ENCODE data around the gene RUBCN.
"Not testable (repeated sequence)": the region's sequence is repeated elsewhere in the genome, so short reads cannot be mapped to it uniquely, and the experiment has no call there.

RUBCN gene

GRCh38 chr3:197680955-197681521 is 55.7 kb downstream of the RUBCN start:
- DNase-seq: no peak

DNA sequence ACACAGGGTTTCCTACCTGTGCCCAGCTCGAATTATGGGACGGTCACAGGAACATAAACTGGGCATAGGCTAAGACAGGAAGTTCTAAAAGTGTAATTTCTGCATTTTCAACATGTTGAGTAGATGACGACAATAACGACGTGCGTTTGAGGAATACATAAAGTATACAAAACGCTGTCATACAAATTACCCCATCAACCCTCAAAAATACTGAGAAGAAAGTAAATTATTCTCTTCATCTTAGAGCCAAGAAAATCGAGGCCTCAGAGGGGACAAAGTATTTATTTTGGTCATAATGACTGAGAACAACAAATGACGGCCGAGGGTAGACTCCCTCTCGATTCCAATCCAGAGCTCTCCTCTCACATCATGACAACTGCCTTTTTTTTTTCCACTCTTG is 60.8 kb downstream of the RUBCN start:
- DNase-seq: no peak

GRCh38 chr3:197675563-197675860 is 61.2 kb downstream of the RUBCN start:
- DNase-seq: no peak

DNA sequence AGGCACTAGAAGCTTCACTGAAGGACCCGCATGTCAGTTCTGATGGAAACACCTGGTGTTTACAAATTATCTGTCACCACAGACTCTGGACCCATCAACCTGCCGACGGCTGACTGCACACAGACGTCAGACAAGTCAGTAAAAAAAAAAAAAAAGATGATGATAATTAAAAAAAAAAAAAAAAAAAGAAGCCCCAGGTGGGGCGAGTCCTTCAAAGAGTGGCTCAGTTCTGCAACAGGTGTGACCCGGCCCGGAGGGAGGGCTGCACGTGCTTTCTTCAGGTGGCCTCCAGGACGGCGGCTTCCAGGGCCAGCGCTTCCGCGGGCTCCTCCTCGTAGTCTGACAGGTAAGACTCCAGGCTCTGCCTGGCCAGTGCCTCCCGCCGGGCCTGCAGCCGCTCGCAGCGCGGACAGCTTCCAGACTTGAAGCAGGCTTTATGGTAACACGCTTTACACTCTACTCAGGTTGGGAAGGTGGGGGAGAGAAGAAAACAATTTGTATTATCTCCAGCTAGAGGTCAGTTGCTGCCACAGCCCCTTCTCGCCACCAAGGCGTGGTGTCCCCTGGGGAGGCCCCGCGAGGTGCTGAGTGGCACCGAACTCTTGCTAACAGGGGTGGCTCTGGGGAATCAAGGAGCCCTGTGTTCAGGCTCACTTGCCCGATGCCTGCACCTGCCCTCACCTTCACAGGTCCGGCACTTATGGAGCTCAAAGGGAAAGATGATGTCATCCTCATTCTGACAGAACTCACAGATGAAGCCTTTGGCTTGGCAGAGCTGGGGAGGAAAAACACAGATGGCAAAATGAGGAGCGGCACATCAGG is 61.8 kb downstream of the RUBCN start:
- peak; percentile 40 for DNase-seq

GRCh38 chr3:197673170-197673569 is 63.5 kb downstream of the RUBCN start:
- DNase-seq: no peak

- no peak for DNase-seq
Measured at GRCh38 chr3:197670361-197670760, 66.3 kb downstream of the RUBCN start.

- DNase-seq: no peak
Measured at GRCh38 chr3:197667968-197668367, 68.7 kb downstream of the RUBCN start.

GRCh38 chr3:197667293-197667692 is 69.4 kb downstream of the RUBCN start:
- DNase-seq: not testable (repeated sequence)

- not testable (repeated sequence) for DNase-seq
Measured at GRCh38 chr3:197666221-197666842, 70.4 kb downstream of the RUBCN start.

- not testable (repeated sequence) for DNase-seq
Measured at GRCh38 chr3:197665549-197665948, 71.2 kb downstream of the RUBCN start.

- not testable (repeated sequence) for DNase-seq
Measured at GRCh38 chr3:197665142-197665491, 71.6 kb downstream of the RUBCN start.

GRCh38 chr3:197664414-197665141 is 72.1 kb downstream of the RUBCN start:
- peak; percentile 20 for DNase-seq

- DNase-seq: not testable (repeated sequence)
Measured at GRCh38 chr3:197663367-197664140, 73.2 kb downstream of the RUBCN start.

- DNase-seq: not testable (repeated sequence)
Measured at GRCh38 chr3:197662352-197662751, 74.4 kb downstream of the RUBCN start.

DNA sequence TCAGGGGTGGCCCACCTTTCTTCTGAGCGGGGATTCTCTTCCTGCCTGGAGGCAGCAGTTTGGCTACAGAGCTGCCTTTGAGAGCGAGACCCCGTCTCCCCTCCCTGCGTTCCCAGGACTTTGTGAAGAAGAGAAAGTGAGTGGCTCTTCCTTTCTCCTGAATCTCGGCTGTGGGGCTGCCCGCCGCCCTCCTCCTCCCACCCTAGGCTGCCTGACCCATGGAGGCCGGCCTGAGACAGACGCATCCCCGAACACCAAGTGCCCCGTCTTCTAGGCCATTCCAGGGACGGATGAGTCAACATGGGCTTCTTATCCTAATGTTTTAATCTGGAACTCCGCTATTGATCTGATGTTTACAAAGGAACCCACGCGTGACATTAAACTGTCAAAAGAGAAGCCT is 74.8 kb downstream of the RUBCN start:
- not testable (repeated sequence) for DNase-seq

- DNase-seq: not testable (repeated sequence)
Measured at GRCh38 chr3:197661234-197661834, 75.4 kb downstream of the RUBCN start.

GRCh38 chr3:197659701-197660100 is 77.0 kb downstream of the RUBCN start:
- DNase-seq: not testable (repeated sequence)

GRCh38 chr3:197659144-197659543 is 77.6 kb downstream of the RUBCN start:
- not testable (repeated sequence) for DNase-seq

DNA sequence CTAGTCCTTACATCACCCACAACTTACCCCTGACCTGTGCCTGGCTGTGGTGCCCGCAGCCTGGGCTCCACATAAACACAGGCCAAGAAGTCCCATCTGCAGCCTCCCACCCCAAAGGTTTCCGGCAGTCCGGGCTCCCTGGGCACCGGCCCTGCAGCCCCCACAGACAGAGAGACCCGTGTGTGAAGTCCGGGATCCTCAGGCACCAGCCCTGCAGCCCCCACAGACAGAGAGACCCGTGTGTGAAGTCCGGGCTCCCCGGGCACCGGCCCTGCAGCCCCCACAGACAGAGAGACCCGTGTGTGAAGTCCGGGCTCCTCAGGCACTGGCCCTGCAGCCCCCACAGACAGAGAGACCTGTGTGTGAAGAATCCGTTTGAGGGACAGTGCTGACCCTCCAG is 78.0 kb downstream of the RUBCN start:
- DNase-seq: not testable (repeated sequence)

DNA sequence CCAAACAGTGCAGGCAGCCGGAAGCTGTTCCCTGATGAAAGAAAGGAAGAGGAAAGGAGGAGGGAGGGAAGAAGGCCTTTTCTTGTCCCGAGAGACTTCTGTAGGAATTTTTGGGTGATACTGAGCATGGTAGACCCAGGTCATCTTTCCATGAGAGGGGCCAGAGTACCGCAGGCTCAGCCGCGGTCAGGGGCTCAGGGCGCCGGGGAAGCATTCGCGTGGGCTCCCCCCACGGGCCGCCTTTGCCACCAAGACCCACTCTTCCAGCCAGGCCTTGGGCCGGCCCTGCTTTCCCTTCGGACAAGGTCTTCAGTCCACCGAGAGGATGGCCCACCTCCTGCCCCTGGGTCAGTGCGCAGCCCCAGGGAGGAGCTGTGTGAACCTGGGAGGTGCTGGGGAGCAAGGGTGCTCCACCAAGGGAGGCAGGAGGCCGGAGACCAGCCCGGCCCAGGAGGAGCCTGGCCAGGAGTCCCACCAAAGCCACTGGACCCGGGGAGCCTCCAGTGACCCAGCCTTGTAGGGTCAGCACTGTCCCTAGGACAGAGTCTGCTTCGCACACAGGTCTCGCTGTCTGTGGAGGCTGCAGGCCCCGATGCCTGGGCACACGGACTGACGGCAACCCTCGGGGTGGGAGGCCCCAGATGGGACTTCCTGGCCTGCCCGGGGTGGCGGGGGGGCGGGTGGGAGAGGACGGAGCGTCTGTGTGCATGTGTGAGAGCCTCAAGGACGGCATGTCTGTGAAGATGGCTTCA is 79.0 kb downstream of the RUBCN start:
- not testable (repeated sequence) for DNase-seq

DNA sequence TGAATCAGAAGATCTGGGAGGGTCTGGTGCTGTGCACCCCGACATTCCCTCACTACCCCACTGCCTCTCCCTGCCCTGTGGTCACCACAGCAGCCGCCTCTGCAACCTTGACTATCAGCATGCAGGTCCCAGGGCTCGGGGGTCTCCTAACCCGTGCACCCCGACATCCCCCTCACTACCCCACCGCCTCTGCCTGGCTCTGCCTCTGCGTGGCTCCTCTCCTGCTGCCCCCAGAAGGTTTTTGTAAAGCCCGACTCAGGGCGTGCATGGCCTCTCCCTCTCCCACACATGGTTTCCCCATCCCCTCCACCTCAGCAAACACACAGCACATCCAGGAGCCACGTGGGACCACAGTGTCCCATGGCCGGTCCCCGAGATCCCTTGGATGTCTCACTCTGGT is 79.7 kb downstream of the RUBCN start:
- DNase-seq: not testable (repeated sequence)

DNA sequence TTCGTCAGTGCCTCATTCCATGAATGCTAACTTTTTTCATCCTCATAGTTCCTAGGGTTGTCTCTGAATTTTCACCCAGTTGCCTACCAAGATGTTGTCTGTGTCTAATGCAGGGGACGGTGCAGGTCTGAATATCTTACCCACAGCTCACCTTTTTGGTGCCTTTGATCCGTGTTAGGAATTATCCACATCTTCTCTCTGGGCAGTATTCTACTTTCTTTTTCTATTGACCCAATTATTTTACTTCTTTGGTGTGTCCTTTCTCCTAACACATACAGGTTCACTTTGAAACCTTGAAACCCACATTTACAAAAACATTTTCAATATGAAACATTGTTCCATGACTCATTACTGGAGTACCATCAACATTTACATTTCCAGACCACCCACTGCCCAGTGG is 80.6 kb downstream of the RUBCN start:
- DNase-seq: not testable (repeated sequence)

Measured in CD4-positive, alpha-beta T cell treated with Interleukin-15 for 1 hour (primary cell).